ENCODE measurements around the gene PRPF38B.

GRCh38 chr1:108669679-108670078 is 22.4 kb upstream of the PRPF38B start:
- TF ChIP-seq CTCF (IDR thresholded peaks at IDR 0.05; ENCODE audit: low read depth, low read length): no peak
- TF ChIP-seq EZH2phosphoT487 (IDR thresholded peaks at IDR 0.05; ENCODE audit: low read depth): no peak

All from OCI-LY3 (cell line).